ENCODE results near the gene MYOCD.
"Not testable (repeated sequence)": the region's sequence is repeated elsewhere in the genome, so short reads cannot be mapped to it uniquely, and the experiment has no call there.

MYOCD gene

GRCh38 chr17:12665263-12666210 is at the start of gene MYOCD:
MYOCD (plus strand) TSS chr17:12665890; CDS start chr17:12666189, 299 bp downstream.
- DNase-seq (ENCODE audit: low read depth in 2 of 2), result no peak

GRCh38 chr17:12616161-12616560 is 49.5 kb upstream of the MYOCD start:
- no peak for DNase-seq (ENCODE audit: low read depth in 2 of 2)

GRCh38 chr17:12618557-12618956 is 47.1 kb upstream of the MYOCD start:
- DNase-seq (ENCODE audit: low read depth in 2 of 2), result no peak

- no peak for DNase-seq (ENCODE audit: low read depth in 2 of 2)
Observed at GRCh38 chr17:12619459-12620199, 46.1 kb upstream of the MYOCD start.

GRCh38 chr17:12620200-12620720 is 45.4 kb upstream of the MYOCD start:
- DNase-seq (ENCODE audit: low read depth in 2 of 2), result no peak

GRCh38 chr17:12622726-12623125 is 43.0 kb upstream of the MYOCD start:
- no peak for DNase-seq (ENCODE audit: low read depth in 2 of 2)

GRCh38 chr17:12623220-12623848 is 42.4 kb upstream of the MYOCD start:
- no peak for DNase-seq (ENCODE audit: low read depth in 2 of 2)

- no peak for DNase-seq (ENCODE audit: low read depth in 2 of 2)
Observed at GRCh38 chr17:12624211-12624610, 41.5 kb upstream of the MYOCD start.

GRCh38 chr17:12625092-12625491 is 40.6 kb upstream of the MYOCD start:
- no peak for DNase-seq (ENCODE audit: low read depth in 2 of 2)

- no peak for DNase-seq (ENCODE audit: low read depth in 2 of 2)
Observed at GRCh38 chr17:12627177-12627629, 38.5 kb upstream of the MYOCD start.

GRCh38 chr17:12627781-12628451 is 37.8 kb upstream of the MYOCD start:
- DNase-seq (ENCODE audit: low read depth in 2 of 2), result no peak

GRCh38 chr17:12631076-12631475 is 34.6 kb upstream of the MYOCD start:
- no peak for DNase-seq (ENCODE audit: low read depth in 2 of 2)

GRCh38 chr17:12632785-12633184 is 32.9 kb upstream of the MYOCD start:
- no peak for DNase-seq (ENCODE audit: low read depth in 2 of 2)

GRCh38 chr17:12634789-12635414 is 30.8 kb upstream of the MYOCD start:
- no peak for DNase-seq (ENCODE audit: low read depth in 2 of 2)

- DNase-seq (ENCODE audit: low read depth in 2 of 2), result not testable (repeated sequence)
Observed at GRCh38 chr17:12635996-12636395, 29.7 kb upstream of the MYOCD start.

- DNase-seq (ENCODE audit: low read depth in 2 of 2), result no peak
Observed at GRCh38 chr17:12637015-12637414, 28.7 kb upstream of the MYOCD start.

GRCh38 chr17:12637745-12638651 is 27.7 kb upstream of the MYOCD start:
- DNase-seq (ENCODE audit: low read depth in 2 of 2), result no peak

- no peak for DNase-seq (ENCODE audit: low read depth in 2 of 2)
Observed at GRCh38 chr17:12640364-12640763, 25.3 kb upstream of the MYOCD start.

- DNase-seq (ENCODE audit: low read depth in 2 of 2), result no peak
Observed at GRCh38 chr17:12641084-12641483, 24.6 kb upstream of the MYOCD start.

GRCh38 chr17:12642034-12642433 is 23.7 kb upstream of the MYOCD start:
- no peak for DNase-seq (ENCODE audit: low read depth in 2 of 2)
